NCI-H69 (cell line): Measurements from ENCODE around the gene JMJD7.
"Not testable (repeated sequence)": the region's sequence is repeated elsewhere in the genome, so short reads cannot be mapped to it uniquely, and the experiment has no call there.

Experiments
- DNase-seq: peaks from one replicate; lab custom pipeline; 2025; lab: John Stamatoyannopoulos, UW

JMJD7 gene

GRCh38 chr15:41822957-41823356 is 4.9 kb upstream of the JMJD7 start:
- no peak for DNase-seq

GRCh38 chr15:41823502-41823901 is 4.4 kb upstream of the JMJD7 start:
- DNase-seq = no peak

GRCh38 chr15:41824062-41824745 is 3.7 kb upstream of the JMJD7 start:
- DNase-seq = no peak

- DNase-seq = no peak
Observed at GRCh38 chr15:41825145-41825544, 2.7 kb upstream of the JMJD7 start.

DNA sequence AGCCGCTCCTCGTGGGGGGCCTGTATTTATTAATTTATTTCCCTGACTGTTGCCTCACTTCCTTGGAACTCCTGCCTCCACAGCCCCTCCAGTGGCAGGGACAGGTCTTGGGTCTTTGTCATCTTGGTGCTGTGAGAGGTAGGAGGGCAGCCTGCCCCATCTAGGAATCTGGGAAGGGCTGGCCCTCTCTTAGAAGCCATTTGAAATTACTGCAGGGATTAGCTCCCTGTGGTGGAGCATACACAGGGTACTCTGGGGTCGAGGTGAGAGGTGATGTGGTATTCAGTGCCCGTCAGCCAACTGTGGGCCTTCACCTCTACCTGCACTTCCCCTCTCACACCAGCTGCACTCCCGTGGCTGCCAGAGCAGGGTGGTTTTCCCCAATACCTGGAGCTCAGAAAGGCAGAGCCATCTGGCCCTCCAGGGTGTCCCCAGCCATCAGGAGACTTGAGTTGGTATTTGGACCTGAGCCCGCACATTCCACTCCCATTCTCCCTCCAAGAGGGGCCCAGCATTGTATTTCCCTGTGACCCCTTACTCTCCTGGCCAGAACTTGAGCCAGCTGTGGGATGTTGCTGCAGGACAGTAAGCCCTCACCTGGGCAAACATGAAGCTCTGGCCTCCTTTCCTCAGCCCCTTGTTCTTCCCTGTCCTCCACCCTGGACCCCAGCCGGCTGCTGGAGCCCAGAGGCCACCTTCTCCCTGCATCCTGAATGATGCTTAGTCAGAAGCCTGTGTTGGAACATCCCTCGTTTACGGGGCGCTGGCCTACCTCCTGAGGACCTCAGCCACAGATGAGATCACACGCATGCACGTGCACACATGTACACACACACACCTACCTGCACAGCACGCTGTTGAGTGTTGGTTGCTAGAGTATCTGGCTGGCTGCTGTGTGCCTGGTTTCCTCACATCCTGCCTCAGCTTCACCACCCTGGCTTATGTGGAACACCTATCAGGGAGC is 2.0 kb upstream of the JMJD7 start:
- DNase-seq = no peak

GRCh38 chr15:41827290-41827879 is 507 bp upstream of the JMJD7 start:
- DNase-seq = peak; percentile 43

- DNase-seq = no peak
Observed at GRCh38 chr15:41828807-41829141, 882 bp downstream of the JMJD7 start.

DNA sequence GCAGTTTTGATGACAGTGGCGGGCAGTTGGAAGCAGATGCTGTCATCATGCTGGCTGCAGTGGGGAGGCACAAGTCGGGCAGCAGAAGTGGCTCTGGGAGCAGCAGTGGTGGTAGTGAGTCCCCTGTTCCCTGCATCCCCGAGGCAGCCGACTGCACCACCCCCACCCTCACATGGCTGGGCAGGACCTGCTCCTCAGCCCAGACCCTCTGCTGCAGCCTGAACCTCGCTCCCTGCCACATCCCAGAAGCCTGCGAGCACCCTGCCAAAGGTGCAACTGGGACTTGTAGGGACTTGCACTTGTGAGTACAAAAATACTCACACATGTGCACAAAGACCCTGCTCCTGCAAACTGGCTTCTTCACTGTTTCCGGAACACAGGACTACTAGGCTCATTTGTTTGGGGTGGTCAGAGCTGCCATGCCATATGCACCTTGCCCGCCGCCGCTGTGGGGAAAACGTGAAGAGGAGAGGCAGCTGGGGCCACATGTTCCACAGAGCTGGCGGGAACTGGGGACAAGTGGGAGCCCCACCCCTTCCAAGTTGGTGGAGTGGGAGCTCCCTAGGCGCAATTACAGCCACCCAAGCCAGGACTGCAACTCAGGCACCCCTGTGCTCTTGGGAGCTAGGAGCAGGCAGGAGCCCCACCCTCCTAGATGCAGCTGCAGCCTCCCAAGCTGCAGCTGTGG is 2.2 kb downstream of the JMJD7 start:
- no peak for DNase-seq

GRCh38 chr15:41831291-41831690 is 3.4 kb downstream of the JMJD7 start:
- DNase-seq = not testable (repeated sequence)

DNA sequence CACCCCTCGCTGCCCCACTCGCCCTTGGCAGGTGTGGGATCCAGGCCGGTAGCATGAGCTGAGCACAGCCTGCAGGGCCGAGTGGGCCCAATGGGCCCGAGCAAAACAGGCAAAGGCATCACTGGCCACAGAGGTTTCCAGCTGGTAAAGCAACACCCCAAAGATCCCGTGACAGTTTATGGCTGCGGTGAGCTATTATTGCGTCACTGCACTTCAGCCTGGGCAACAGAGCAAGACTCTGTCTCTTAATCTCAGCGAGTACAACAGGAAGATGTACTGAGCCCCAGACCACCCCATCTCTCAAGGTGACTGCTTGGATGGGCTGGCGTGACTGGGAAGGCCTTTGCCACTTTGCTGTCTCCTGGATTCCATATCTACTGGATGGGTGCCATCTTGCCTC is 4.3 kb downstream of the JMJD7 start:
- no peak for DNase-seq

DNA sequence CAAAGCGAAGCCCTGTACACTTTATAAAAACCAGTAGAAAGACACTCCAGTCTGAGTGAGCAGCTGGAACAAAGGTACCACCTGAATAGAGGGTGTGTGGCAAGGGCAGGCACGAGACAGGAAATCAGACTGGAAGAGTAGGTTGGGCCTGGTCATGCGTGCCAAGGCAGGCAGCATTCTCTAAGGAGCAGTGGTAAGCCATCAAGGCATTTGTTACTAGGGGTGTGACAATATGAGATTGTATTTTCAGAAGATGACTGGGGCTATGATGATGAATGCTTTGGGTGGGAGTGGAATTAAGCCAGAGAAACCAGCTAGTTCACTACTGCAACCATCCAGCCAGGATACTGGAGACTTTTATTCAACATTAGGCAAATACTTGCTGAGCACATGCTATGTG is 5.0 kb downstream of the JMJD7 start:
- DNase-seq = no peak

- DNase-seq = no peak
Observed at GRCh38 chr15:41834096-41834495, 6.2 kb downstream of the JMJD7 start.

GRCh38 chr15:41836073-41836472 is 8.2 kb downstream of the JMJD7 start:
- DNase-seq = no peak

DNA sequence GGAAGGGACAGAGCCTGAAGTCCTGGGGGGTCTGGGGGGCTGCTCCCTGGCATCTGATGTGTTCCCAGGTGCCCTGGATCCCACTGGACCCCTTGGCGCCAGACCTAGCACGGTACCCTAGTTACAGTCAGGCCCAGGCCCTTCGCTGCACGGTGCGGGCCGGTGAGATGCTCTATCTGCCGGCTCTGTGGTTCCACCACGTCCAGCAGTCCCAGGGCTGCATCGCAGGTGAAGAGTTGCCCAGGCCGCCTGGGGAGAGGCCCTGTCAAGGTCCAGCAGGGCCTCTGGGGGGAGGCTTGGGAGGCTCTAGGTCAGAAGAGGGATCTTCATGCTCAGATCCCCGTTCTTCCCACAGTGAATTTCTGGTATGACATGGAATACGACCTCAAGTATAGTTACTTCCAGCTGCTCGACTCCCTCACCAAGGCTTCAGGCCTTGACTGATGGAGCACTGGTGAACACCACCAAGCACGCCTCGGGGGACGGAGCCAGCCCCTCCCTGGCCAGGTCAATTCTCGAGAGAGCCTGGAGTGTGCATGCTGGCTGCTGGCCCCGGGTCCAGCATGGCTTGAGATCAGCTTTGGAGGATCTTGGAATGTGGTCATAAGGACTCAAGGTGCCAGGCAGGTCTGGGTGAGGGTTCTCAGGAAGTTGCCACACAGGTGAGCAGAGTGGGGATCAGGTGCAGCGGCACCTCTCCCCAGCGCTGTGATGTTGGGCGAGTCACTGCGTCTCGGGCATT is 9.0 kb downstream of the JMJD7 start:
- DNase-seq = no peak

DNA sequence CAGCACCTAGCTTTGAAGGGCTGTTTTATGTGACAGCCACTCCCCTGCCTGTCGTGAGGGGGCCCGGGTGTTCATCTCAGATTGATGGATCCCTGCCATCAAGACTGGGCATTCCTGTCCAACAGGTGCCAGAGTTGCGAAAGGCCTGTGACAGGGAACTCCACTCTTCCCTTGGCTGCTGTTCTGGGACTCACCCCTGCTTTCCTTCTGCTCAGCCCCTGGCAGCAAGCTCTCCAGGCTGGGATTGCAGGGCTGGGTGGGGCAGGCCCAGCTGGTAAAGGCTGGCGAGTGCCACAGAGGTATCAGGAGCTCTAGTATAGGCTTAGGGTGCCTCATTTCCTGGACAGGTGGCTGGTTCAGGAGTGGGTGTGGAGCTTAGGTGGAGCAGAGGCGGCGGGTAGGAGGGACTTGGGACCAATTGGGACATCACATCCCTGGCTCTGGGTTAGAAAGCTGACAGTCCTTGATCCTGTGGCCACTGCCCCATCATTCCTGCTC is 10.6 kb downstream of the JMJD7 start, which contains the start of gene PLA2G4B:
TSS of gene PLA2G4B (plus strand) at position 448 of the 498 bp plus-strand sequence. CDS start 67 bp downstream, outside the sequence.
- DNase-seq = no peak

- DNase-seq = no peak
Observed at GRCh38 chr15:41839781-41840491, 12.0 kb downstream of the JMJD7 start.

- no peak for DNase-seq
Observed at GRCh38 chr15:41840673-41841072, 12.8 kb downstream of the JMJD7 start.

- DNase-seq = no peak
Observed at GRCh38 chr15:41841131-41841530, 13.2 kb downstream of the JMJD7 start.

- DNase-seq = no peak
Observed at GRCh38 chr15:41842229-41842628, 14.3 kb downstream of the JMJD7 start.

- DNase-seq = no peak
Observed at GRCh38 chr15:41843571-41843970, 15.7 kb downstream of the JMJD7 start.

DNA sequence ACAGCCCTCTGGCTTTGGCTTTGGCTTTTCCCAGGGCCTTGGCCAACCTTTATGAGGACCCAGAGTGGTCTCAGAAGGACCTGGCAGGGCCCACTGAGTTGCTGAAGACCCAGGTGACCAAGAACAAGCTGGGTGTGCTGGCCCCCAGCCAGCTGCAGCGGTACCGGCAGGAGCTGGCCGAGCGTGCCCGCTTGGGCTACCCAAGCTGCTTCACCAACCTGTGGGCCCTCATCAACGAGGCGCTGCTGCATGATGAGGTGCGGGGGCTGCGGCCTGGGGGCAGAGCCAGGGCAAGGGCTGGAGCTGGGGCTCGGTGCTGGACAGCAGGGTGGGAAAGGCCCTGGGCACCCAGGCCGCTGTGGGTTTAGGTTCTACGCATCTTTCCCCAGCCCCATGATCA is 16.9 kb downstream of the JMJD7 start:
- no peak for DNase-seq
